HepG2 (cell line): ENCODE data around the gene NDUFS2. TPM values are rescaled to one million over a fixed set of nuclear protein-coding genes. Genes with fewer than 3 reads are reported as not detected.

Experiments
- AKAP8 ChIP-seq: sonication (generic); formaldehyde crosslinking; IDR thresholded peaks from 2 replicates; pipeline ENCODE4 v1.5.1; 2020; ENCODE audit warnings: mild to moderate bottlenecking, missing genetic modification reagents
- CENPT ChIP-seq: sonication (generic); formaldehyde crosslinking; IDR thresholded peaks from 2 replicates; pipeline ENCODE4 v1.8.0; 2022; ENCODE audit warnings: low read depth, mild to moderate bottlenecking, moderate library complexity, missing genetic modification reagents
- FLYWCH1 ChIP-seq: sonication (generic); formaldehyde crosslinking; IDR thresholded peaks from 2 replicates; pipeline ENCODE4 v1.8.1; 2023; ENCODE audit warnings: mild to moderate bottlenecking, missing genetic modification reagents
- HOXD1 ChIP-seq: sonication (generic); formaldehyde crosslinking; IDR thresholded peaks from 2 replicates; pipeline ENCODE4 v1.5.0; 2020; ENCODE audit warnings: missing genetic modification reagents
- JUNB ChIP-seq: sonication (generic); formaldehyde crosslinking; IDR thresholded peaks from 2 replicates; pipeline ENCODE4 v1.8.0; 2022; ENCODE audit warnings: missing genetic modification reagents, mild to moderate bottlenecking, borderline replicate concordance
- PPARG ChIP-seq: conservative IDR thresholded peaks from 2 replicates; pipeline ENCODE4 v1.6.1; 2016; ENCODE audit warnings: missing biosample characterization, missing genetic modification reagents
- SP4 ChIP-seq: sonication (generic); formaldehyde crosslinking; IDR thresholded peaks from 2 replicates; pipeline ENCODE4 v1.8.1; 2023; ENCODE audit warnings: mild to moderate bottlenecking, missing genetic modification reagents
- ZNF589 ChIP-seq: sonication (generic); formaldehyde crosslinking; conservative IDR thresholded peaks from 2 replicates; pipeline ENCODE4 v1.8.0; 2022; ENCODE audit warnings: mild to moderate bottlenecking, moderate library complexity, missing genetic modification reagents
- ZNF615 ChIP-seq: sonication (generic); formaldehyde crosslinking; IDR thresholded peaks from 2 replicates; pipeline ENCODE4 v1.5.0; 2020; ENCODE audit warnings: mild to moderate bottlenecking, missing genetic modification reagents, borderline replicate concordance
- ZNF776 ChIP-seq: sonication (generic); formaldehyde crosslinking; IDR thresholded peaks from 2 replicates; pipeline ENCODE4 v1.4.0; 2020; ENCODE audit warnings: mild to moderate bottlenecking, missing genetic modification reagents
- polyA plus RNA-seq, 8 experiments: library from polyadenylated mRNA; depleted of rRNA in 3 of 8; stranded (reverse) in 7 of 8; unstranded in 1 of 8; fragments of >200 nt; fragmentation: Illumina TruSeq in 4 of 8; extraction: Trizol in 4 of 8; gene quantifications; 2 replicates each; pipeline versions ENCODE4 v1.2.1 to v1.2.3, GENCODE V29; 2011 to 2016; ENCODE audit warnings: low read depth in 4 of 8, missing spikeins in 1 of 8, mixed read lengths in 1 of 8; ENCODE audit not compliant: insufficient read depth in 1 of 8
- total RNA-seq, 5 experiments: library from RNA; depleted of rRNA; stranded (reverse); fragments of >200 nt; fragmentation: Illumina TruSeq; extraction: Trizol; gene quantifications; 2 replicates each; pipeline ENCODE4 v1.2.3, GENCODE V29; 2016; ENCODE audit warnings: low read depth in 1 of 5
- TF ChIP-seq, protein P1 (sequence below): sonication (generic); formaldehyde crosslinking; IDR thresholded peaks from 2 replicates; pipeline ENCODE4 v1.4.0; 2020; ENCODE audit warnings: missing genetic modification reagents, mild to moderate bottlenecking, borderline replicate concordance
- TF ChIP-seq, protein P2 (sequence below): sonication (generic); formaldehyde crosslinking; IDR thresholded peaks from 2 replicates; pipeline ENCODE4 v1.4.0; 2020; ENCODE audit warnings: missing genetic modification reagents, borderline replicate concordance
- TF ChIP-seq, protein P3 (sequence below): sonication (generic); formaldehyde crosslinking; IDR thresholded peaks from 2 replicates; pipeline ENCODE4 v1.9.0; 2022; ENCODE audit warnings: missing genetic modification reagents, mild to moderate bottlenecking, borderline replicate concordance

NDUFS2 gene
- total and polyA plus RNA-seq, 2 of the 13 experiments (the other 11 are each of a cell fraction or from before 2014, with no cell fraction given) = 89.9 to 118 TPM

DNA sequence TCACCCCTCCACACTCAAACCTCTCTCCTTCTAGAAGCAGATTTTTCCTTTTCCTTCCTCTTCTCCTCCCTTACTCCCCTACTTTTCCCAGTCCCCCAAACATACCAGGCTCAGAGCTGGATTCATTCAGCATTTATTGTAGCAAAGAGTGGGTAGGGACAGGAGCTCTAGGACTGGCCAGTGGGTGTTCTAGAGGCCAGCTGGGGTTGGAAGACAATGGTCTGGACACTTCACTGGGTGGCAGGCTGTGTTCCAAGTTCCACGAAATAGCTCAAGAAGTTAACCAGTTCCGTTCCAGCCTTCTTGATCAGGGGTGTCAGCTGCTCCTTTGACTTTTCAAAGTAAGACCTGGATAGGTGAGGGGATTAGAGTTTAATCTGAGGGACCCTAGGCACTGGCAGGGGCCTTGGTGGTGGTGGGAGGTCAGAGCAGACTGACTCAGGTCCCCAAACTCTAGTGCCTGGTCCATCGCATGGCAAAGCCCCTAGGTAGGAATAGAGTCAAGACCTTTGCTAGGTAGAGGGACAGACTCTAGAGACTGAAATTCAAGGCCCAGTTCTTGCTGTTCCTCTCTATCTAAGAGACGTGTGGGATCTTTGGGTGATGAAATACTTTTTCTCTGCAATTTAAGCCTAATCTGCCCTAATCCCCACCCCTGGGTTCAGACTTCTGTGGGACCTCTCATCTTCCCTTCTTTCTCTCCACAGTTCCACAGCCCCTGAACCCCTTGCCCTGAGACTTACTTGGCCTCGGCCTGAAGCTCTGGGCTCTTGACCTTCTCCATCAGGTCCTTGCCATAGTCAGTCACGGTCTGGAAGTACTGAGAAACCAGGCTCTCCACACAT, 20.2 kb downstream of the NDUFS2 start (continued):
- TF ChIP-seq, protein P1, sequence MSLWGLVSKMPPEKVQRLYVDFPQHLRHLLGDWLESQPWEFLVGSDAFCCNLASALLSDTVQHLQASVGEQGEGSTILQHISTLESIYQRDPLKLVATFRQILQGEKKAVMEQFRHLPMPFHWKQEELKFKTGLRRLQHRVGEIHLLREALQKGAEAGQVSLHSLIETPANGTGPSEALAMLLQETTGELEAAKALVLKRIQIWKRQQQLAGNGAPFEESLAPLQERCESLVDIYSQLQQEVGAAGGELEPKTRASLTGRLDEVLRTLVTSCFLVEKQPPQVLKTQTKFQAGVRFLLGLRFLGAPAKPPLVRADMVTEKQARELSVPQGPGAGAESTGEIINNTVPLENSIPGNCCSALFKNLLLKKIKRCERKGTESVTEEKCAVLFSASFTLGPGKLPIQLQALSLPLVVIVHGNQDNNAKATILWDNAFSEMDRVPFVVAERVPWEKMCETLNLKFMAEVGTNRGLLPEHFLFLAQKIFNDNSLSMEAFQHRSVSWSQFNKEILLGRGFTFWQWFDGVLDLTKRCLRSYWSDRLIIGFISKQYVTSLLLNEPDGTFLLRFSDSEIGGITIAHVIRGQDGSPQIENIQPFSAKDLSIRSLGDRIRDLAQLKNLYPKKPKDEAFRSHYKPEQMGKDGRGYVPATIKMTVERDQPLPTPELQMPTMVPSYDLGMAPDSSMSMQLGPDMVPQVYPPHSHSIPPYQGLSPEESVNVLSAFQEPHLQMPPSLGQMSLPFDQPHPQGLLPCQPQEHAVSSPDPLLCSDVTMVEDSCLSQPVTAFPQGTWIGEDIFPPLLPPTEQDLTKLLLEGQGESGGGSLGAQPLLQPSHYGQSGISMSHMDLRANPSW = no peak
- no peak; the same call in 1 of the 2 replicates for TF ChIP-seq CENPT (CRISPR knock-in tag)
- TF ChIP-seq, protein P2, sequence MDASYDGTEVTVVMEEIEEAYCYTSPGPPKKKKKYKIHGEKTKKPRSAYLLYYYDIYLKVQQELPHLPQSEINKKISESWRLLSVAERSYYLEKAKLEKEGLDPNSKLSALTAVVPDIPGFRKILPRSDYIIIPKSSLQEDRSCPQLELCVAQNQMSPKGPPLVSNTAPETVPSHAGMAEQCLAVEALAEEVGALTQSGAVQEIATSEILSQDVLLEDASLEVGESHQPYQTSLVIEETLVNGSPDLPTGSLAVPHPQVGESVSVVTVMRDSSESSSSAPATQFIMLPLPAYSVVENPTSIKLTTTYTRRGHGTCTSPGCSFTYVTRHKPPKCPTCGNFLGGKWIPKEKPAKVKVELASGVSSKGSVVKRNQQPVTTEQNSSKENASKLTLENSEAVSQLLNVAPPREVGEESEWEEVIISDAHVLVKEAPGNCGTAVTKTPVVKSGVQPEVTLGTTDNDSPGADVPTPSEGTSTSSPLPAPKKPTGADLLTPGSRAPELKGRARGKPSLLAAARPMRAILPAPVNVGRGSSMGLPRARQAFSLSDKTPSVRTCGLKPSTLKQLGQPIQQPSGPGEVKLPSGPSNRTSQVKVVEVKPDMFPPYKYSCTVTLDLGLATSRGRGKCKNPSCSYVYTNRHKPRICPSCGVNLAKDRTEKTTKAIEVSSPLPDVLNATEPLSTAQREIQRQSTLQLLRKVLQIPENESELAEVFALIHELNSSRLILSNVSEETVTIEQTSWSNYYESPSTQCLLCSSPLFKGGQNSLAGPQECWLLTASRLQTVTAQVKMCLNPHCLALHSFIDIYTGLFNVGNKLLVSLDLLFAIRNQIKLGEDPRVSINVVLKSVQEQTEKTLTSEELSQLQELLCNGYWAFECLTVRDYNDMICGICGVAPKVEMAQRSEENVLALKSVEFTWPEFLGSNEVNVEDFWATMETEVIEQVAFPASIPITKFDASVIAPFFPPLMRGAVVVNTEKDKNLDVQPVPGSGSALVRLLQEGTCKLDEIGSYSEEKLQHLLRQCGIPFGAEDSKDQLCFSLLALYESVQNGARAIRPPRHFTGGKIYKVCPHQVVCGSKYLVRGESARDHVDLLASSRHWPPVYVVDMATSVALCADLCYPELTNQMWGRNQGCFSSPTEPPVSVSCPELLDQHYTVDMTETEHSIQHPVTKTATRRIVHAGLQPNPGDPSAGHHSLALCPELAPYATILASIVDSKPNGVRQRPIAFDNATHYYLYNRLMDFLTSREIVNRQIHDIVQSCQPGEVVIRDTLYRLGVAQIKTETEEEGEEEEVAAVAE (CRISPR knock-in tag) = peak; percentile 22; the same call in 1 of the 2 replicates
- TF ChIP-seq ZNF776 (CRISPR knock-in tag) = no peak
- TF ChIP-seq SP4 (CRISPR knock-in tag) = peak; percentile 54; the same call in 1 of the 2 replicates
- peak; percentile 85; the same call in 1 of the 2 replicates for TF ChIP-seq FLYWCH1 (CRISPR knock-in tag)
- TF ChIP-seq AKAP8 (CRISPR knock-in tag) = peak; percentile 73; the same call in 1 of the 2 replicates
- TF ChIP-seq PPARG (CRISPR knock-in tag) = no peak
- TF ChIP-seq ZNF615 (CRISPR knock-in tag) = 0 out of 2 replicates have a peak, but pooled peaks have one; percentile 8
- TF ChIP-seq ZNF589 (CRISPR knock-in tag) = 0 out of 2 replicates have a peak, but pooled peaks have one; percentile 5
- TF ChIP-seq JUNB (CRISPR knock-in tag) = peak; percentile 20; the same call in 1 of the 2 replicates
- 0 out of 2 replicates have a peak, but pooled peaks have one; percentile 23 for TF ChIP-seq HOXD1
- TF ChIP-seq, protein P3, sequence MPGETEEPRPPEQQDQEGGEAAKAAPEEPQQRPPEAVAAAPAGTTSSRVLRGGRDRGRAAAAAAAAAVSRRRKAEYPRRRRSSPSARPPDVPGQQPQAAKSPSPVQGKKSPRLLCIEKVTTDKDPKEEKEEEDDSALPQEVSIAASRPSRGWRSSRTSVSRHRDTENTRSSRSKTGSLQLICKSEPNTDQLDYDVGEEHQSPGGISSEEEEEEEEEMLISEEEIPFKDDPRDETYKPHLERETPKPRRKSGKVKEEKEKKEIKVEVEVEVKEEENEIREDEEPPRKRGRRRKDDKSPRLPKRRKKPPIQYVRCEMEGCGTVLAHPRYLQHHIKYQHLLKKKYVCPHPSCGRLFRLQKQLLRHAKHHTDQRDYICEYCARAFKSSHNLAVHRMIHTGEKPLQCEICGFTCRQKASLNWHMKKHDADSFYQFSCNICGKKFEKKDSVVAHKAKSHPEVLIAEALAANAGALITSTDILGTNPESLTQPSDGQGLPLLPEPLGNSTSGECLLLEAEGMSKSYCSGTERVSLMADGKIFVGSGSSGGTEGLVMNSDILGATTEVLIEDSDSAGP (CRISPR knock-in tag) = peak; percentile 11; the same call in 1 of the 2 replicates
